ENCODE results near the gene DGKE.

DGKE gene

GRCh38 chr17:56891751-56892150, 57.8 kb downstream of the DGKE start:
- DNase-seq: no peak

- no peak for DNase-seq
Measured at GRCh38 chr17:56892333-56892732, 58.4 kb downstream of the DGKE start.

GRCh38 chr17:56893503-56893902, 59.6 kb downstream of the DGKE start:
- DNase-seq: no peak

GRCh38 chr17:56894859-56895455, 61.0 kb downstream of the DGKE start:
- DNase-seq: no peak

- DNase-seq: no peak
Measured at GRCh38 chr17:56896217-56896967, 62.4 kb downstream of the DGKE start.

- DNase-seq: no peak
Measured at GRCh38 chr17:56896968-56897359, 63.0 kb downstream of the DGKE start.

- DNase-seq: no peak
Measured at GRCh38 chr17:56897646-56898424, 63.9 kb downstream of the DGKE start.

- DNase-seq: no peak
Measured at GRCh38 chr17:56898874-56899273, 64.9 kb downstream of the DGKE start.

GRCh38 chr17:56899403-56899802, 65.5 kb downstream of the DGKE start:
- no peak for DNase-seq

- DNase-seq: no peak
Measured at GRCh38 chr17:56902348-56902747, 68.4 kb downstream of the DGKE start.

GRCh38 chr17:56903560-56903959, 69.6 kb downstream of the DGKE start:
- no peak for DNase-seq

GRCh38 chr17:56908001-56908542, 74.1 kb downstream of the DGKE start:
- DNase-seq: no peak

GRCh38 chr17:56909742-56910508, 76.0 kb downstream of the DGKE start:
- DNase-seq: no peak

- no peak for DNase-seq
Measured at GRCh38 chr17:56910509-56911235, 76.7 kb downstream of the DGKE start.

GRCh38 chr17:56912105-56912999, 78.4 kb downstream of the DGKE start:
- no peak for DNase-seq

- no peak for DNase-seq
Measured at GRCh38 chr17:56913000-56913311, 79.0 kb downstream of the DGKE start.

- DNase-seq: peak; percentile 39
Measured at GRCh38 chr17:56913353-56913866, 79.5 kb downstream of the DGKE start.

- DNase-seq: peak; percentile 83
Measured at GRCh38 chr17:56913867-56914580, 80.1 kb downstream of the DGKE start, which contains the start of gene TRIM25. TSS of gene TRIM25 (minus strand) at chr17:56914049. CDS start at chr17:56913988, 61 bp downstream.

GRCh38 chr17:56914581-56915273, 80.8 kb downstream of the DGKE start:
- peak; percentile 0 for DNase-seq

All from NCI-H2171 (cell line).